GM12872 (cell line): ENCODE data around the gene STARD7.

Source experiments
- CTCF ChIP-seq: IDR thresholded peaks from 3 replicates; pipeline ENCODE4 v1.5.1; 2011; ENCODE audit warnings: low read depth, mild to moderate bottlenecking, low read length, moderate library complexity; ENCODE audit not compliant: insufficient read depth

Gene STARD7

GRCh38 chr2:96145848-96146152 lies 62.8 kb downstream of the STARD7 start:
- TF ChIP-seq CTCF, result no peak

GRCh38 chr2:96145036-96145847 lies 63.4 kb downstream of the STARD7 start, which contains the start of gene DUSP2:
Gene DUSP2, minus strand, starts transcription at chr2:96145440. Its CDS starts 86 bp downstream, at chr2:96145354.
- no peak for TF ChIP-seq CTCF

- TF ChIP-seq CTCF, result no peak
These were observed 64.1 kb downstream of the STARD7 start for GRCh38 chr2:96144481-96145035.

- peak; percentile 58; the same call in 2 of the 3 replicates for TF ChIP-seq CTCF
These were observed 64.7 kb downstream of the STARD7 start for GRCh38 chr2:96143848-96144480.

- no peak for TF ChIP-seq CTCF
These were observed 65.3 kb downstream of the STARD7 start for GRCh38 chr2:96143231-96143847.

- TF ChIP-seq CTCF, result peak; percentile 79
These were observed 66.2 kb downstream of the STARD7 start for GRCh38 chr2:96142217-96143113.
